HT-29 (cell line): ENCODE results near the gene MAML2. TPM values are rescaled to one million over a fixed set of nuclear protein-coding genes. Genes with fewer than 3 reads are reported as not detected.
A peak's percentile ranks its signal among the peaks of the same experiment; 100 is the strongest.

ENCODE experiments used
- DNase-seq: peaks from one replicate; pipeline ENCODE4 v3.0.0-alpha.2; 2015; ENCODE audit warnings: low spot score
- total RNA-seq: library from RNA; depleted of rRNA; stranded (reverse); fragments of >200 nt; shearing (Covaris generic); gene quantifications from 2 replicates; pipeline ENCODE4 v1.2.3, GENCODE V29; 2014

Gene MAML2
- total RNA-seq, 1 experiment from 2014 or later: 5.2 TPM

DNA sequence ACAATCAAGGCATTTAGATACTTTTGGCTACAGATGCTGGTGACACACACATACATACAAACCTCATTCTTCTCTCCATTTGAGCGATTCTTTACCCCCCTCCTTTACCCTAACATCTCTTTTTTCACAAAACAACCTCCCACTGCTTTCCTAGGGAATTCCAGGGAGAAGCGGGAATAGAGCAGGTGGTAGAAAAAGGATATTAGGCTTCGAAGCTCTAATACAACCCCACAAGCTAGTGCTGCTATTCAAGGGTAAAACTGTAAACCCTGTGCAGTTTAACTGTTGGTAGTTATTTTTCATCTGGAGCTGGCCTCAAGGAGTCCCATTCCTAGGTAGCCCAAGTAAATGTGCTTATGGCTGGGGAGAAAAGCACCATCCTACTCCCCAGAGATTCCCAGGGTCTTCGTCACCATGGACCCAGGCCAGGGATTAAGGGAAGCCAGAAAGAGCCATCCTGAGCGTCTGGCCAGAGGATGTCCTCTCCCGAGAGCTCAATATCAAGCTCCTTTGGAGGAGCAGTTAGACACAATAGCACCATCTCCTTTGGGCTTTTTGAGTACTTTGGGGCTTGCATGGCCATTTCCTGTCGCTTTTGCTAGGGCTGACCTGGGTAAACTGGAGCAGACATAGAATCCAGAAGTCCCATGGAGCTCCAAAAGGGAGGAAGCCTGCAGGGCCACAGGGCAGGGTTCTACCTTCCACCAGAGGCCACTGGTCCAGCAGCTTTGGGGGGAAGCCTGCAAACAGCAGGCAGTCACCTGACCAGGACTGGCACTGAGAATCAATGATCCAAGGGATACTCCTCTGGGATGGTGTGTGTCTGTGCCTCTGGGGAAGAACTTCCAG, 3.1 kb downstream of the MAML2 start:
- no peak for DNase-seq

DNA sequence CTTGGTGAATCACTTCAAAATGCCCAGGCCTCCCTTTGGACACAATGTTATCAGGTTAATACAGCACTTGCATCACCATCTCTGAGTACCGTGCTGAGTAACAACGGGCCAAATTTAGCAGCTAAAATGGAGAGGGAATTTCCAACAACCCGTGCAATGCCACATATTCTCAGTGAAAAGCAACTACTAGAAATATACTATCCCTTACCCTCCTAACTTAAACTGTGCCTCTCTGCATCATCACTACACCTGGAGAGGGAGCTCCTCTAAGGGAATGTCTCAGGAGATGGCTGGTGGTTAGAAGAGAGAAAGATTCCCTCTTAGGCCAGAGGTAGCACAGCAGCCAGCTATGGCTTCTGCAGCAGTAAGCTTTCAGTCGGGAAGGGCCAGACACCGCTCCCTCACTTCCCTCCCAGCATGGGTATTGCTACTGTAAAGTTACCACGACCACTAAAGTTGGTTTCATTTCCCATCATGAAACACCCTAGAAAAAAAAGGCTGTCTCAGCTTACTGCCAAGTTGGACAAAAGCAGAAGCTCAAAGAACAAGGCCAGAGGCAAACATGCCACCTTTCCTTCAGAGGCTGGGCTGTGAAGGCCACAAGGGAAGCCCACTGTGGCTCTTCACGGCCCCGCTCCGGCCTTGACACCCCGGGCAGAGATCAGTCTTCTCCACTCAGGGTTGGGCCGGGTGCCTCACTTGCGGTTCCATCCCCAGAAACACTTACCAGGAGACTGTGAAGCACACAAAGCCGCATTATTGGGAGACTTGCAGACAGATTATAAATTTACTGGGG, 3.9 kb downstream of the MAML2 start:
- peak; percentile 41 for DNase-seq

DNA sequence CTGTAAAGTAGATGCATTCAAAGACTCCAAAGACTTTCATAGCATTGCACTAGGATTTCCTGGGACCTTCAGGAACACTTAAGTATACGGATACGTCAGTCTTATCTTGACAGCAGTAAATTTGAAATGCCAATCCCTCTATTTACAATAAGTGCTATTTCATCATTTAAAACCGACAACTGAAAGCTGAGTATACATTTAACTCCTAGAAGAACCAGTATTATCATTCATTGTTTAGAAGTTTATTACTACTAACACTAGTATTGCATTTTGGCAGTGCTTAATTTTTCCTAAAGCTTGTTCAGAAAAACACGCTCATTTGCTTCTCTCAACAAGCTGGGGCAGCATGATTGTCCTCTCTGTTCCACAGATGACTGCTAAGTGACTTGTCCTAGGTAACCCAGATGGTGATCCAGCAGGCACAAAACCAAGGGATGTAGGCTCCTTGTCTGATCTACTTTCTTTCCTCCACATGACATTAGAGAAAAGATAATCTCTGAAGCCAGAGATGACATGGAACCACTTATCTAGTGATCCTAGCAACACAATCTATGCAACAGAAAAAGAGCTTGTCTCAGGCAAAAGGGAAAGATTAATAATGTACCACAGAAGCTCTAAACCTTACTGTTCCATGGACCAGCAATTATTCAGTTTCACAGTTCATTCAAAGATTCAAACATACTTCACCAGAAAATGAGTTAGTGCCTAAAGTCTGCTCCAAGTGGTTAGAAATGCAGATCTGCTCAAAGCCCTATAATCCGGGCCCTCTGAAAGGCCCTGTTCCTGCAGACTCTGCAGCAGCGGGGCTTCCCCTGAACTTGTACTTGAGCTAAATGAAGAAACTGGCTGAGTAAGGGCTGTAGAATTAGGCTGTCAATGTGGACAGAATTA, 5.2 kb downstream of the MAML2 start:
- DNase-seq: no peak

DNA sequence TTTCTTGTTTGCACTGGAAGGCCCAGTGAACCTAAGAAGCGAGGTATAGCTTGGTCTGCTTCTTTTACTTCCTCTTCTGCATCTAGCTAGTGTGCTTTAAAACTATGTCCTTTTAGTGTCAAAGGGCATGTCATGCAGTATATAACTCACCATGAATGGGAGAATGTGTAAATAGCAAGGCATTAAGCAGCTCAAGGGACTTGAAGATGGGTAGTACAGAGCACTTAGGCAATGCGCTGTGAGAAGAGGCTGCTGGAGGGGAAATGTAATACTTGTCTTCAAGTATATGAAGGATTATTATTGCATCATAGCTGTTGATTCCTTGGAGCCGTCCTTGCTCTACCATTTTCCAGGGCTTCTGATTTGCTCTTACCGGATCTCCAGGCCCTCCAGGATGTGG, 7.6 kb downstream of the MAML2 start:
- no peak for DNase-seq

DNA sequence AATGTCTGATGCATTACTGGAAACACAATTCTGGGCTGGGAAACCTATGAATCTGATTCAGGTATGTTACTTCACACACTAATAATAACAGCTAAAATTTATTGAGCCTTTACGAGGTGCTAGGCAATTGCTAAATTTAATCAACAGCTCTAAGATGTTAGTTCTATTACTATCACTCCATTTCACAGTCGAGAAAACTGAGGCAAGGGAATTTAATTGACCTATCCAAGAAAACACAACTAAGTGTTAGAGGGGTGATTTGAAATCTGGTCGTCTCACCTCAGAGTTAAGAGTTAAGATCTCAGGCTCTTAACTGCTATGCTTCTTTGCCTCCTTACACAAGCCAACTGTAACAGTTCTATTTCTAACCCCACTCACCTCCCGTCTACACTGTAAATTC, 8.8 kb downstream of the MAML2 start:
- no peak for DNase-seq

DNA sequence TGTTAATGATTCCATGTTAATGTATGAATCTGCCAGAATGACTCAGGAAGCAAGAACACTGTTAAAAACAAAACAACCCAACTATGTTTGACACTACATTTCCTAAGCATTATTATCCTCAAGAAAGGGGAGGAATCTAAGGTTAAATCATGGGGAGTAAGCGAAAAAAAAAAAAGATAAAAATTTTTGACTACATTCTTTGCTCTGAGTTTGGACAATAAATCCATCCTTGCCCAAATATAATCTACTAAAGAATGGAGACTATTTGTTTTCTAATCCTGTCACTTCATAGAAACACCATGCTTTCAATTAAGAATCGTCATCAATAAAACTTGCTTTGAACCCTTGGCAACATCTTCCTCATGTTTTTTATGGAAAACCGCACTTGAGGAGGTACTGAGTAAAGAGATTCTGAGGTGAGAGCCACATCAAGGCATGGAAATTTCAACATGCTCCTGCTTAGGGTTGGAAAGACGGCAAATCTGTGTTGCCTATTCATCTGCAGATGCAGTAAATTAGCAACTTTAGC, 9.7 kb downstream of the MAML2 start:
- no peak for DNase-seq

DNA sequence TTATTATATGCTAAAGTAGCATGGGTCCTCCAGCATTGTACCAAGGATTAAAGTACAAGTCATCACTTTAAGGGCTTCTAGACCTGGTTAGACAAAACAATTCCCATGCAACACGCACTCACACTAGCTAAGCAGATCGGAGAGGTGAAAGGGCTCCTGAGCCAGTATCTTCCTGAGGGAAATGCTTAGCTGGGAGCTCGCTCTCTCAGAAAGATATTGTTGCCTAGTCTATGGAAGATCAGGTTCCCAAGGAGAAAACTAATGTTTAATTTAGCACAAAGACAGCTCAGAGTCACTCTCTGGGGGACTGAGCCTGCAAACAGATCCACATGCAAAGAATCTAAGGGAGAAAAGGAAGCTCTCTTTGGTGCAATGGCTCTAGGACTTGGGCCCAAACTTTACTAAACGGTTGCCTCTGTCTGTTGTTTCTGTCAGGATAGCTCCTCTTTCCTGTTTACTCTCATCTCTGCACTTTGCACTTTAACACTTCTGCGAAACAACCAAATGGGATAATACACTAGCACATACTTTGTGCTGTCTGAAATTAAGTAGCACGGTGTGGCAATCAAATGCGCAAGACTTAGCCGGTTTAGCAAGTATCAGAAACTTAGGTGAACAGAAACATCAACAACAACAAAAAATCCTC, 10.7 kb downstream of the MAML2 start:
- DNase-seq: no peak

DNA sequence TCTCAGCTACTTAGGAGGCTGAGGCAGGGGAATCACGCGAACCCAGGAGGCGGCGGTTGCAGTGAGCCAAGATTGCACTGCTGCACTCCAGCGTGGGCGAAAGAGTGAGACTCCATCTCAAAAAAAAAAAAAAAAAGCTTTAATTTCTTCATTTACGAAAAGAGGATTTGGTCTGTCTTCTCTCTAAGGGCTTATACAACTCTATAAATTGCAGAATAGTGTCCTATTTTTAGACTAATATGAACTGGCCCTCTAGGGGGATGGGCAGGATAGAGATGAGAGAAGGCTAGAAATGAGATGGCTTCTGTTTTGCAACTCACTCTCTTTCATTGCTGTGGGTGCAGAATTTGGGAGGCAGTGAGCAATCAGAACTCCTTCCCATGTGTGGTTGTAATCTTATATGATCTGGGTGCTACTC, 11.3 kb downstream of the MAML2 start:
- DNase-seq: no peak

DNA sequence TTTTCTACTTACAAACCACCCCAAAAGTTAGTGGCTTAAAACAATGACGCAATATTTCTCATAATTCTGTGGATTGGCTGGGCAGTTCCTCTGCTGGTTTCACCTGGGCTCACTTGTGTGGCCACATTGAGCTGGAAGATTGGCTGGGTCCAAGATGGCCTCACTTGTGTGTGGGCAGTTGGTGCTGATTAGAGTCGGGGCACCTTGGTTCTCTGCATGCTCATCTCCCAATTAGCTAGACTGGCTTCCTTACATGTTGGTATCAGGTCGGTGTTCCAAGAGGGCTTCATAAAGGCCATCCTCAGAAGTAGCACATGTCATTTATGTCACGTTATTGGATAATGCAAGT, 12.5 kb downstream of the MAML2 start:
- DNase-seq: no peak

DNA sequence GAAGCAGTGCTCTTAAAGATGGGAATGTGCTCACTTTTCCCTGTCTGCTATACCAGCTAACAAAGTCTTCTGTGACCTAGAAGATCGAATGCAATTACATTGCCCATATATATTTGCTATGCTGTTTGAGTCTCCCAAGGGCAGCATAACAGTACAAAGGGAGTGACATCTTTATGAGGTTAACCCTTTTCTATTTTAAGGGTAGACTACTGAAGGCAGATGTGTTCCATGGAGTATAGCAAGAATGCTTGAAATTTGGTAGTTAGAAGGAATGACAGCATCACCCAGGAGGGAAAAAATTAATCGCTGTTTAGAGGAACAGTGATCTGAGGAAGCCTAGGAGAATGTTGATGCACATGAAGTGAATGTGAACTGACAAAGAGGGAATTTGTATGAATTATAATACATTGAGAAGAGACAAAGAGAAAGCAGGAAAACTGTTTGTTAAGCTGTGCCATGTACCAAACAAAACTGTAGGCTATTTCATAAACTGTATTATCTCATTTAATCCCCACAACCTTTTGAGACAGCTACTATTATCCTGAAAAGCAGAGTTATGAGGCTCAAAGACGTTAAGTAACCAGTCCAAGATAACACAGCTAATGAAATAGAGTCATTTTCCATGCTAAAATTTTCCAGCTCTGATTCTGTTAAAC, 13.0 kb downstream of the MAML2 start:
- DNase-seq: no peak

DNA sequence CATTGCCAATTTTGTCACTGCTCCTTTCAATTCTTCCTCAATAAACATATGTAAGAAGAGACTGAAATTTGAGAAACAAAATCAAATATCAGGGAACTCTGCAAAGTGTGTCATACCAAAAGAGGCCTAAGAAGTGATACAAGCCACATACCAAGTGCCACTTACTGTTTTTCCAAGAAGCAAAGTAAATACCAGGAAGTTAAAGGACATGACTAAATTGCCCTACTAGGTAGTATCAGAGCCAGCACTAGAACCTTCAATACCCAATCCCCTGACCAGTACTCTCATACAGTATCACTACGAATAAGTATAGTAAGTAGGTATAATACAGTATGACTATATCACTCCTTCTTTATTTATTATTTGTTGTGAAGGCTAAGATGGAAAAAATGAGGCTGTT, 13.6 kb downstream of the MAML2 start:
- DNase-seq: no peak

DNA sequence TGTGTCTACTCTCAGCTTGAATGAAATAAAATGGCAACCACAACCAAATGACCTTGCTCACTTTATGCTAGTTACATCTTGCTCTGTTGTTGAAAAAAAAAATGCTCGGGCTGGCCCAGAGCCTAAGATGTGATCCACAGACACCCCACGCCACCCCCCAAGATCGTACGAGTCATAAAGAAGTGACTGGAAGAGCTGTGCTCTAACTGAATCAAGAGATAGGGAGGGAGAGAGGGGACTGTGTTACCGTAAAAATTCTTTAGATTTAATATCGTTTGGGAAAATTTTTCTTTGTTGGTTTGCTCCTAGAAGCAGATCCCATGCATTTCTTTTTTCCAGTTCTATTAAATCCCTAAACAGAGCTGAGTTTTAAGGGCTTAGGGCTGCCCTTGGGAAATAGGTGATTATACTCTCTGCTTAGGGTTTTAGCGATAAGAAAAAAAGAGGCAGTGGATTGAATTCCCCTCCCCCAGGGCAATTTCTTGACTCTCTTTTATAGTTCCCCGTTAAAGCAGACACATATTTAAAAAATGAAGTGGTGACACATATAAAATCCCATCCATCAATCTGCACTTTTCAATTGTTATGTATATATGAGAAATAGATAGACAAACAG, 14.5 kb downstream of the MAML2 start:
- DNase-seq: no peak

DNA sequence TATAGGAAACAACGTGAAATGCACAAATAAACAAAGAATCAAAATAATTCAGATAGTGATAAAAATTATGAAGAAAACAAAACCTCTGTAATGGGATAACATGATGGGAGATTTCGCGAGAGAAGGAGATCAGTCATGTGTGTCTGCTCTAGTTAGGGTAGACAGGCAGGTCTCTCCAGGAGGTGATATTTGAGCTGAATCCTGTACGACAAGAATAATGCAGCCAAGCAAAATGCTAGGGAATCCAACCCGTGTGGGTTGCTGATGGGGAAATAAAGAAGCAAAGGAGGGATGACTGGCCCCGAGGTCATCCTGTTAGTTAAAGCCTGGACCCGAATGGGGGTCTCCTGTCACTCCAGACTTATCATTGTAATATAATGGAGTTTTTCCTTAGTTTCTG, 16.0 kb downstream of the MAML2 start:
- no peak for DNase-seq

DNA sequence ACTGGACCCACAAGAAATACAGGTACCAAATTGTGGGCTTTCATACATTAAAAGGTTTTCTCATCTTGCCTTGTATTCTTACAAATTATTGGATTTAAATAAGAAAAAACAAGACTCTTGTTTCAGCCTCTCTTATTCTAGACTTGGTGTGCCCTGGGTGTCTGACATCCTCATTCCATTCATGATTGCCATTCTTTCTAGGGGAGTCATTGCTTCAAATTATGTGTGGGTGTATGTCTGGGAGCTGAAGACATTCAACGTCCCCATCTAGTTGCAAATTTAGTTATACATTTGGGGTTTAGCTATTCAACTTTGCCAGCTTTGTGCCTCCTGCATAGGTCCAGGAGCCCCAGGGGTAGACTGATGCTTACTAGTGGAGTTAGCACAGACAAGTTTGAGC, 18.1 kb downstream of the MAML2 start:
- no peak for DNase-seq

DNA sequence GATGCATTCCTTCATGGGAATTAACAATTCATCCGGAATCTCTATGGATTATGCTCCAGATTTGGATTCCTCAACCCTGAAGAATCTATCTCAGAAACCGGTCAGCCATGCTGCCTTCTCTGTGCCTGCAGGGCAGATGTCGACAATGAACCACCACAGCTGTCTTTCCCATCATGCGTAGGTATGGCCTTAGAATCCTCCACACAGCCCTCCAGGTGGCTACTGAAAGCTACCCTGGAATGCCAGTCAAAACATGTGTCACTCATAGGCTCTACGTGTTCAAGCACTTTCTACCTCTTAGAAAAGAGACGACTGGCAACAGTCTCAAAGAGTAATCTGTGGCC, 19.4 kb downstream of the MAML2 start:
- DNase-seq: no peak

DNA sequence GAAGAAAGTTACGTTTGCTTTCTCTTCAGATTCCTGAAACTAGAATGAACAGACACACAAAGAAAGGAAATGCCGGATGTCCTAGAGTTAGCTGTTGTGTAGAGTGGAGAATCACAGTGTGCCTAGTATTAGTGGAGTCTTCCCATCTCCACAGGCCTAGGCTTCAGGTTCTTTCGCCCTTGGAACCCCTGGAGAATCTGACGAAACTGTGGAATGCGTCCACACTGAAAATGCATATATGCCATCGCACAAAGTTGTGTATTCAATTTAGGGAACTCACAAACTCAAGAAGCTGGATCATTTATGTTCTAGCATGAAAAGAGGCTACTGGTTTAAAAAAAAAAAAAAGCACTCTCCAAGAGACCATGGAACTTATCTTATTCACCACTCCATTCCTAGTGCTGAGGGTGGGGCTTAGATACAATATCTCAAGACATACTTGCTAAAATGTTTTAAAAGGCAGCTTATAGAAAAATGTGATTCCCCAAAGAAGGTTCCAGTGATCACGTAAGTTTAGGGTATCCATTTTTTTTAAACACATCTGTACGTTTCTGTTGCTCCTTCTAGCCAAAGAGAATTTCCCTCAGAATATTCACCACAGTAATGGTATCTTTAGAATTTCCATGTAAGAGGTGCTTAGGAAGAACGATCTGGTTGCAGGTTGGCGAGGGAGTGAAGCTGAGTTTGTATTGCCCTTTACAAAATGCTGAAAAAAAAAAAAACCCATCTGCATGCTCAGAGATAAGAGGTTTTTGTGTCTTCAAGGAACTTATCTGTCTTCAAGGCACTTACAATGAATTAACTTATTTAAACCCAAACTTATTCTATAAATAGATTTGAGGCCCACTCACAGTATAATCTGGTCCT, 20.0 kb downstream of the MAML2 start:
- DNase-seq: no peak

DNA sequence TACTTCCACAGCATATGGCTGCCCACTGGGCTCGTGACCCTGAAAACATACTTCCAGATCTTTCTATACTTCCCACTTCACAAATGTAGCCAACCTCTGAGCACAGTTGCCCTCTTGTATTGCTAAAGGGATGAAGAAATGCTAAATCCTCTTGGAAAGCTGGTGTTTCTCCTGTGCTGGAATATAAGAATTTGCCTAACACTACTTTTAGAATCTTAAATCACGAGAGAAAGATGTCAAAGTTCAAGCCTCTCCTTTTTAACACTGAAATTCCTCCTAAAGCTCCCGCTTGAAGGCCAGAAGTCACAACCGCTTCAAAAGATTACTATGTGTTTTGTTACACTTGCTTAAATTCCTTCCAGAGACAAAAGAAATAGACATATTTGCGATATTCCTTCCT, 21.9 kb downstream of the MAML2 start:
- DNase-seq: no peak

DNA sequence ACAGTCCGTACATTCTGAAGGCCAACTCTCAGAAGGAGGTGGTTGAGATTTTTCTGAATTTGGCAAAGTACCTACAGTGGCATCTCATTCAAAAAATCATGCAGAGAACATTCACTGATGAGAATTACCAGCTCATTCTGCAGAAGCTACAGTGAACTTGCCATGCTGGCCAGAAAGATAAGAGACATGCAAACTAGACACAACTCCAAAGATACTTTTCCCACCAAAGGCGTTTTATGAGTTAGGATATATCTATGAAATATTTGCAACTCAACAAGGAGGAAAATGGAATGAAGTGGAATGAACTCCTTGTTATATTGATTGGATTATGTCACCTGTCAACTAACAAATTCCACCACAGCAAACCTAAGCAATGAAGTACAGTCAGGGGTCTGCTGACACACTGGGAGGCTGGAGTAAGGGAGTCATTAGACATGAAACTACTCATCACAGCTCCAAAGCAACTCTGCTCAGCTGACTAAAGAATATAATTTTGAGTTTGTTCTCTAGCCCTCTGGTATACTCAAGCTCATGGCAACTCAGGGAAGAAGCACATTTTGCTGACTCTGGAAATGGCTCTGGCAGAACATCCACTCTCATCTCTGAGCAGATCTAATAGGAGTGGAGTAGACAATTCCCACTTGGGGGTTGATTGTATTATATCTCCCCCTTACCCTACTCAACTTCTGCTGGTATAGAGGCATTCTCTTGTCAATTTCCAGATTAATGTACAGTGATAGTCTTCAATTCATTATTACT, 22.9 kb downstream of the MAML2 start:
- DNase-seq: no peak

DNA sequence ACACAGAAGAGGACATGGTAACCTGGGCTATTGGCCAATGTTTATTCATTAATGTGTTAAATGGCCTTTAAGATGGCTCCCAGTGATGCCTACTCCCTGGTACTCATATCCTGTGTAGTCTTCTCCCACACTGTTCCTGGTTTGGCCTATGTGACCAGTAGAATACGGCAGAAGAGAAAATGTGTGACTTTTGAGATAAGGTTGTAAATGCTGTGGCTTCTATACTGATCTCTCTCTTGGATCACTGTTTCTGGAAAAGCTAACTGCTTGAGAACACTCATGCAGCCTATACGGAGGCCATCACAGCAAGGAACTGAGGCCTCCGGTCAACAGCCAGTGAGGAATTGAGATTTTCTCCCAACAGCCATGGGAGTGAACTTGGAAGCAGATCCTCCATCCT, 24.1 kb downstream of the MAML2 start:
- DNase-seq: no peak
